Mesendoderm (in vitro differentiated cells): ENCODE results near the gene FUOM.

Experiments used
- DNase-seq: peaks from one replicate; pipeline ENCODE4 v3.0.0; 2013
- H2AK5ac ChIP-seq: 2 replicates; pipeline ENCODE4 v1.6.1; 2013; ENCODE audit warnings: low read length, inconsistent platforms
- H2BK120ac ChIP-seq: 2 replicates; pipeline ENCODE4 v1.6.1; 2013; ENCODE audit warnings: low read depth, mild to moderate bottlenecking, low read length, moderate library complexity, mixed read lengths
- H2BK15ac ChIP-seq: replicated peaks from 2 replicates; pipeline ENCODE4 v1.6.1; 2013; ENCODE audit warnings: low read depth, mild to moderate bottlenecking, moderate library complexity
- H2BK5ac ChIP-seq: 2 replicates; pipeline ENCODE4 v1.6.1; 2013; ENCODE audit warnings: low read length, inconsistent platforms
- H3K18ac ChIP-seq: 2 replicates; pipeline ENCODE4 v1.6.1; 2013; ENCODE audit warnings: mild to moderate bottlenecking, low read length, mixed read lengths
- H3K23ac ChIP-seq: one replicate; pipeline ENCODE4 v1.6.1; 2013; ENCODE audit warnings: low read length
- H3K27ac ChIP-seq: 2 replicates; pipeline ENCODE4 v1.5.1; 2013; ENCODE audit warnings: low read depth, mild to moderate bottlenecking, inconsistent platforms, low read length, moderate library complexity
- H3K27me3 ChIP-seq: 2 replicates; pipeline ENCODE4 v1.6.1; 2013; ENCODE audit warnings: low read length, control low read depth, mild to moderate bottlenecking, inconsistent platforms; ENCODE audit not compliant: insufficient read depth, poor library complexity
- H3K36me3 ChIP-seq: 2 replicates; pipeline ENCODE4 v1.6.1; 2013; ENCODE audit warnings: low read length, inconsistent platforms; ENCODE audit not compliant: control insufficient read depth, insufficient read depth
- H3K4ac ChIP-seq: one replicate; pipeline ENCODE4 v1.6.1; 2013; ENCODE audit warnings: low read depth, mild to moderate bottlenecking, low read length, moderate library complexity
- H3K4me1 ChIP-seq: 2 replicates; pipeline ENCODE4 v1.6.1; 2013; ENCODE audit warnings: low read depth, low read length, inconsistent platforms; ENCODE audit not compliant: control insufficient read depth
- H3K4me2 ChIP-seq: 2 replicates; pipeline ENCODE4 v1.6.1; 2013; ENCODE audit warnings: low read length
- H3K4me3 ChIP-seq: 2 replicates; pipeline ENCODE4 v1.5.1; 2013; ENCODE audit warnings: mild to moderate bottlenecking, low read length
- H3K56ac ChIP-seq: one replicate; pipeline ENCODE4 v1.6.1; 2013; ENCODE audit warnings: low read length
- H3K79me1 ChIP-seq: 2 replicates; pipeline ENCODE4 v1.6.1; 2013; ENCODE audit warnings: low read length, inconsistent platforms
- H3K79me2 ChIP-seq: 2 replicates; pipeline ENCODE4 v1.6.1; 2013; ENCODE audit warnings: mild to moderate bottlenecking, low read length; ENCODE audit not compliant: control insufficient read depth, insufficient read depth
- H3K9ac ChIP-seq: 2 replicates; pipeline ENCODE4 v1.6.1; 2013; ENCODE audit warnings: low read length, inconsistent platforms
- H4K5ac ChIP-seq: one replicate; pipeline ENCODE4 v1.6.1; 2013; ENCODE audit warnings: low read length
- H4K8ac ChIP-seq: one replicate; pipeline ENCODE4 v1.6.1; 2013; ENCODE audit warnings: low read depth, mild to moderate bottlenecking, control low read depth, low read length, moderate library complexity
- WGBS: extraction: QIAGEN DNeasy Blood & Tissue Kit; methylation state at CpG from one replicate; pipeline ENCODE4 v1.1.7; 2013; ENCODE audit warnings: low lambda C conversion rate, missing lambda C conversion rate; ENCODE audit not compliant: insufficient coverage; ENCODE audit errors: extremely low coverage; 5-methylcytosine and 5-hydroxymethylcytosine counted together

Gene FUOM

GRCh38 chr10:133375357-133376115, 17.7 kb upstream of the FUOM start:
- Histone ChIP-seq H3K4me3 (no peak overlapping the region), H3K36me3 (no peaks in the 10 kb centered on the region)

DNA sequence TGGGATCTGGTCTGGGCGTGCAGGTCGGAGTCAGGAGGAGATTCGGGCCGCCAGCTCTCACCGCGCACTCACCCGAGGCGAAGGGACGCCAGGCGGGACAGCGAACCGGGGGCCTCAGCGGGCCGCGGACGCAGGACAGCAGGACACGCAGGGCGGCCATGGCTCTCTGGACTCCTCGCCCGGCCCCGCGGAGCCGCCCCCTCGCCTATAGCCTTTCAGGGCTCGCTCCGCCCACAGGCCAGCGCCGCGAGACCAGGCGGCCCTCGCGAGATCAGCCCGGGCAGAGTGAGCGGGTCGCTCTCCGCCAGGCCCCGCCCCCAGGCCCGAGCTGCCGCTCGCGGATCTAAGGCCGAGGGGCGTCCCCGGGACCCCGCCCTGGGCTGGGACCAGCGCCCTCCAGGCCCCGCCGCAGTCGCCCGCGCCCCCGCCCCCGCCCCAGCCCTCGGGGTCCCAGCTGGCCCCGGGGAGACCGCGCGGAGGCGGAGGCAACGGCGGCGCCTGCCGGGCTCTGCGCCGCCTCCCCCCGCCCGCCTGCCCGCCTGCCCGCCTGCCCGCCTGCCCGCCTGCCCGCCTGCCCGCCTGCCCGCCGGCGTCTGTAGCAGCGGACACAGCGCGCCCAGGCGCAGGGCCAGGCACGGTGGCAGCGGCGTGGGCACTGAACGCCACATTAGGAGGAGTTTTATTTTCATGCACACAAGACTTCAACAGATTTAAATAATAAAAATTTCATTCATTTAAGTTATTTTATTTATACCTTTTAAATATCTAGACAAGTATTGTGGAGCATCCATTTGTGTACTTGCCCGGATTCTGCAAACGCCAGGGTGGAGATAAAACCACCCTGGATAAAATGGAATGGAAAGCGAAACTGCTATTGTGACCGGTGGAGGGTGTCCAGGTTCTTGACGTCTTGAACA, 15.6 kb upstream of the FUOM start, which contains the start of gene ECHS1:
TSS of gene ECHS1 (minus strand) at position 181 of the 917 bp plus-strand sequence. CDS start at position 160, 21 bp downstream.
- peak within 1 kb of the TSS; percentile 45 for H3K4me3 ChIP-seq
- H2BK5ac ChIP-seq = no peak within 1 kb of the TSS
- H3K18ac ChIP-seq = peak within 1 kb of the TSS; percentile 78
- H3K56ac ChIP-seq = peak within 1 kb of the TSS; percentile 90
- peak; percentile 94 for DNase-seq
- H3K79me1 ChIP-seq = peaks cover 1% of the 10 kb centered on the region
- no peak within 1 kb of the TSS for H2BK15ac ChIP-seq
- H3K4me2 ChIP-seq = no peak within 1 kb of the TSS
- no peak within 1 kb of the TSS for H2AK5ac ChIP-seq
- no peaks in the 10 kb centered on the region for H3K36me3 ChIP-seq
- H3K27me3 ChIP-seq = no peaks in the 10 kb centered on the region
- H2BK120ac ChIP-seq = peak within 1 kb of the TSS; percentile 64
- no peak within 1 kb of the TSS for H3K23ac ChIP-seq
- H3K27ac ChIP-seq = no peak within 1 kb of the TSS
- H3K4me1 ChIP-seq = no peaks in the 10 kb centered on the region
- no peak within 1 kb of the TSS for H4K8ac ChIP-seq
- peaks cover 2% of the 10 kb centered on the region for H3K79me2 ChIP-seq
- H4K5ac ChIP-seq = no peak within 1 kb of the TSS
- no CpG with 5 or more reads among the region's 89 CpGs for WGBS
- H3K4ac ChIP-seq = peak within 1 kb of the TSS; percentile 58
- H3K9ac ChIP-seq = peak within 1 kb of the TSS; percentile 76

More at GRCh38 chr10:133375357-133376115, 17.7 kb upstream of the FUOM start:
- H2BK15ac ChIP-seq = no peak overlapping the region
- no peak overlapping the region for H3K23ac ChIP-seq
- H3K9ac ChIP-seq = no peak overlapping the region
- H3K4ac ChIP-seq = no peak overlapping the region
- no peak overlapping the region for H3K18ac ChIP-seq
- H3K79me2 ChIP-seq = peaks cover 2% of the 10 kb centered on the region
- no CpG with 5 or more reads among the region's 12 CpGs for WGBS
- H3K56ac ChIP-seq = no peak overlapping the region
- peak; percentile 54 for DNase-seq
- H4K8ac ChIP-seq = no peak overlapping the region
- no peaks in the 10 kb centered on the region for H3K4me1 ChIP-seq
- no peak overlapping the region for H4K5ac ChIP-seq
- peaks cover 1% of the 10 kb centered on the region for H3K79me1 ChIP-seq
- H2AK5ac ChIP-seq = no peak overlapping the region
- no peak overlapping the region for H3K4me2 ChIP-seq
- no peaks in the 10 kb centered on the region for H3K27me3 ChIP-seq
- H3K27ac ChIP-seq = no peak overlapping the region
- no peak overlapping the region for H2BK5ac ChIP-seq
- no peak overlapping the region for H2BK120ac ChIP-seq

- H4K5ac ChIP-seq = no peak overlapping the region
- no peak overlapping the region for H3K4me3 ChIP-seq
- H3K9ac ChIP-seq = no peak overlapping the region
- no peaks in the 10 kb centered on the region for H3K4me1 ChIP-seq
- H4K8ac ChIP-seq = no peak overlapping the region
- DNase-seq = no peak
- WGBS = no CpG with 5 or more reads among the region's 20 CpGs
- no peaks in the 10 kb centered on the region for H3K36me3 ChIP-seq
- no peak overlapping the region for H2BK5ac ChIP-seq
- H3K79me1 ChIP-seq = peaks cover 1% of the 10 kb centered on the region
- peak overlapping the region; percentile 70 for H3K56ac ChIP-seq
- H3K18ac ChIP-seq = no peak overlapping the region
- no peak overlapping the region for H2BK15ac ChIP-seq
- H3K4me2 ChIP-seq = no peak overlapping the region
- no peak overlapping the region for H3K27ac ChIP-seq
- no peak overlapping the region for H3K23ac ChIP-seq
- no peak overlapping the region for H3K4ac ChIP-seq
- no peak overlapping the region for H2AK5ac ChIP-seq
- peaks cover 2% of the 10 kb centered on the region for H3K79me2 ChIP-seq
- H3K27me3 ChIP-seq = no peaks in the 10 kb centered on the region
- H2BK120ac ChIP-seq = no peak overlapping the region
Measured at GRCh38 chr10:133372507-133372906, 14.7 kb upstream of the FUOM start.

DNA sequence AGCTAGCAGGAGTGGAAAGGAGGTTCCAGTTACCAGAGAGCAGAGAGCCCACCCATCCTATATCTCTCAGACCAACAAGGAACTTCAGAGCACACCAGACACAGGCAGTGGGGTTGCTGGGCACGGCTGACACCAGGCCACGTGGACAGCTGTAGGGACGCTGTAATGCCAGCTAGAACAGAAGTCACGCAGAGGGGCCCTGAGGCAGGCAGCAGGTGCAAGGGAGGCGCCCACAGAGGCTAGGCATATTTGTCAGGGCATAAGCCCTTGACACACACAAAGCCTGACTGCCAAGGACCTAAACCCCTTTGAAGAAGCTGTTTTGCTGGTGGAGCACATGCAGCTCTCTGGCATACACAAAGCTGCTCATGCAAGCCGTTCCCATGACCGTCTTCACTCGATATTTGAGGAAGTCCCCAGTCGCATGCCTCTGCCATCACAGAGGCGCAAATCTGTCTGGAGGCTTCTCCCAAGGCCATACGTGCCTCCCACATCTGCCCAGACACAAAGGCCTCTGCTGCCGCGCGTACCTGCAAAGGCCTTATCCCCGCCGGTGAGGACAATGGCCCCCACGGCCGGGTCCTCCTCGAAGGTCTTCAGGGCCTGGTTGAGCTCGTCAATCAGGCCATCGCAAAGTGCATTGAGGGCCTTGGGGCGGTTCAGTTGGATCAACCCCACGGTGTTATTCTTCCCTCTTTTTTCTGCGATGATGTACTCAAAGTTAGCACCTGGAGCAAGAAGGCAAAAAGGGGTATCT, 12.4 kb upstream of the FUOM start:
- Histone ChIP-seq H2BK120ac (no peak overlapping the region), H3K27me3 (no peaks in the 10 kb centered on the region), H3K79me1 (peaks cover 1% of the 10 kb centered on the region), H3K4ac (no peak overlapping the region), H3K4me3 (no peak overlapping the region), H3K27ac (no peak overlapping the region), H3K79me2 (peaks cover 2% of the 10 kb centered on the region), H3K36me3 (peaks cover 6% of the 10 kb centered on the region), H3K4me1 (no peaks in the 10 kb centered on the region), H3K18ac (no peak overlapping the region), H3K56ac (no peak overlapping the region), H2BK15ac (no peak overlapping the region), H4K5ac (no peak overlapping the region), H2BK5ac (no peak overlapping the region), H3K23ac (no peak overlapping the region), H3K9ac (no peak overlapping the region), H3K4me2 (no peak overlapping the region), H2AK5ac (no peak overlapping the region), H4K8ac (no peak overlapping the region)
- no peak for DNase-seq
- no CpG with 5 or more reads among the region's 24 CpGs for WGBS

DNA sequence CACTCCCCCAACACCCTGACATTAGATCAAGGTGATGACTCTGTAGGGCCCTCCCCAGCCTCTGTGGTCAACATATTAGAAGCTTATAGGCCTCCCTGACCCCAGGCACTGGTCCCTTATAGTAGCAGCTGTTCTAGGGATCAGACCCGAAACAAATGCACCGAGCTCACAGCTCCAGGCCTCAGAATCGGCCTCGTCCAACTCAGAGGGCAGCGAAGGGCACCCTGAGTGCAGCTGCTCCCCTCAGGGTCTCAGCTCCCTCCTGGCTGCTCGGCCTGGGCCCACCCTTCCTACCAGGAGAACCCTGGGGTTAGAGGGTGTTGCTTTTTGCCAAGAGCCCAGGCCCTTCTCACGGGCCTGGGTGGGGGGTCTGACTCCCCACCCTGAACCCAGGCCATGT, 10.3 kb upstream of the FUOM start:
- no peak for DNase-seq
- H3K18ac ChIP-seq = no peak overlapping the region
- H3K4me2 ChIP-seq = no peak overlapping the region
- H3K4me3 ChIP-seq = no peak overlapping the region
- H3K56ac ChIP-seq = no peak overlapping the region
- no peak overlapping the region for H2BK15ac ChIP-seq
- H2AK5ac ChIP-seq = no peak overlapping the region
- H3K4ac ChIP-seq = no peak overlapping the region
- H3K9ac ChIP-seq = no peak overlapping the region
- H3K79me2 ChIP-seq = peaks cover 2% of the 10 kb centered on the region
- no peak overlapping the region for H4K8ac ChIP-seq
- H3K23ac ChIP-seq = no peak overlapping the region
- no peaks in the 10 kb centered on the region for H3K27me3 ChIP-seq
- no CpG with 5 or more reads among the region's 7 CpGs for WGBS
- peaks cover 1% of the 10 kb centered on the region for H3K79me1 ChIP-seq
- H2BK5ac ChIP-seq = no peak overlapping the region
- H2BK120ac ChIP-seq = no peak overlapping the region
- no peak overlapping the region for H3K27ac ChIP-seq
- no peaks in the 10 kb centered on the region for H3K4me1 ChIP-seq
- no peak overlapping the region for H4K5ac ChIP-seq
- H3K36me3 ChIP-seq = peaks cover 8% of the 10 kb centered on the region
